ENCODE data around the gene ARHGAP10.

Gene ARHGAP10

GRCh38 chr4:147770831-147771230 is 38.9 kb downstream of the ARHGAP10 start:
- DNase-seq = no peak

GRCh38 chr4:147772056-147772455 is 40.2 kb downstream of the ARHGAP10 start:
- DNase-seq = no peak

GRCh38 chr4:147772459-147772969 is 40.6 kb downstream of the ARHGAP10 start:
- no peak for DNase-seq

- no peak for DNase-seq
These were observed 41.6 kb downstream of the ARHGAP10 start for GRCh38 chr4:147773261-147774184.

- no peak for DNase-seq
These were observed 44.8 kb downstream of the ARHGAP10 start for GRCh38 chr4:147776716-147777115.

GRCh38 chr4:147777456-147778091 is 45.7 kb downstream of the ARHGAP10 start:
- no peak for DNase-seq

GRCh38 chr4:147778942-147779341 is 47.1 kb downstream of the ARHGAP10 start:
- no peak for DNase-seq

- no peak for DNase-seq
These were observed 47.6 kb downstream of the ARHGAP10 start for GRCh38 chr4:147779451-147779850.

GRCh38 chr4:147780137-147780777 is 48.4 kb downstream of the ARHGAP10 start:
- DNase-seq = no peak

- DNase-seq = peak in 1 of 5 experiments; percentile 70
These were observed 50.3 kb downstream of the ARHGAP10 start for GRCh38 chr4:147782087-147782781.

GRCh38 chr4:147785129-147785528 is 53.2 kb downstream of the ARHGAP10 start:
- no peak for DNase-seq

GRCh38 chr4:147786031-147786430 is 54.1 kb downstream of the ARHGAP10 start:
- peak in 1 of 5 experiments; percentile 38 for DNase-seq

GRCh38 chr4:147786531-147786930 is 54.6 kb downstream of the ARHGAP10 start:
- no peak for DNase-seq

- DNase-seq = no peak
These were observed 55.3 kb downstream of the ARHGAP10 start for GRCh38 chr4:147787204-147787603.

- no peak for DNase-seq
These were observed 56.9 kb downstream of the ARHGAP10 start for GRCh38 chr4:147788791-147789190.

- no peak for DNase-seq
These were observed 57.7 kb downstream of the ARHGAP10 start for GRCh38 chr4:147789596-147789995.

- no peak for DNase-seq
These were observed 58.5 kb downstream of the ARHGAP10 start for GRCh38 chr4:147790412-147790811.

- no peak for DNase-seq
These were observed 59.5 kb downstream of the ARHGAP10 start for GRCh38 chr4:147791341-147791740.

- DNase-seq = no peak
These were observed 60.0 kb downstream of the ARHGAP10 start for GRCh38 chr4:147791865-147792264.

GRCh38 chr4:147793569-147794313 is 61.9 kb downstream of the ARHGAP10 start:
- peak in 1 of 5 experiments; percentile 88 for DNase-seq

GRCh38 chr4:147794314-147794680 is 62.4 kb downstream of the ARHGAP10 start:
- DNase-seq = peak in 1 of 5 experiments; percentile 71
